ENCODE data around the gene GJB5.

- TF ChIP-seq EZH2 (IDR thresholded peaks at IDR 0.05; ENCODE audit: borderline replicate concordance, insufficient read depth, low read depth, low read length, poor library complexity, severe bottlenecking) (no peak), CTCF (IDR thresholded peaks at IDR 0.05) (no peak)
Measured at GRCh38 chr1:34743775-34744174, 11.1 kb upstream of the GJB5 start.

Data from B cell (primary cell).